Suprapubic skin (tissue), 4 donors: ENCODE measurements around the gene SUPV3L1. TPM values are rescaled to one million over a fixed set of nuclear protein-coding genes. Genes with fewer than 3 reads are reported as not detected.

Experiments used
- DNase-seq, 2 donors: peaks; one replicate each; pipeline ENCODE4 v3.0.0-alpha.2; 2019; ENCODE audit warnings: low spot score in 2 of 2
- H3K27ac ChIP-seq: fragments of 200-600 bp; sonication (generic); one replicate; pipeline ENCODE4 v1.5.1; 2019
- H3K27me3 ChIP-seq: fragments of 200-600 bp; sonication (generic); one replicate; pipeline ENCODE4 v1.5.1; 2019
- H3K36me3 ChIP-seq: fragments of 200-600 bp; sonication (generic); one replicate; pipeline ENCODE4 v1.5.1; 2019
- H3K4me1 ChIP-seq: fragments of 200-600 bp; sonication (generic); one replicate; pipeline ENCODE4 v1.5.1; 2019
- H3K4me3 ChIP-seq: fragments of 200-600 bp; sonication (generic); one replicate; pipeline ENCODE4 v1.5.1; 2019; ENCODE audit warnings: mild to moderate bottlenecking
- H3K9me3 ChIP-seq: fragments of 200-600 bp; sonication (generic); one replicate; pipeline ENCODE4 v1.5.1; 2019
- EP300 ChIP-seq: sonication (generic); formaldehyde crosslinking; IDR thresholded peaks from one replicate; pipeline ENCODE4 v1.6.1; 2017; ENCODE audit warnings: antibody characterized with exemption
- POLR2A ChIP-seq, 2 donors: fragments of 450-650 bp; IDR thresholded peaks; one replicate each; pipeline ENCODE4 v1.6.1; 2017; ENCODE audit warnings: antibody characterized with exemption in 2 of 2, mild to moderate bottlenecking in 2 of 2, moderate library complexity in 2 of 2
- POLR2AphosphoS5 ChIP-seq, 3 donors: sonication (generic); formaldehyde crosslinking; IDR thresholded peaks; one replicate each; pipeline ENCODE4 v1.6.1; 2017; ENCODE audit warnings: antibody characterized with exemption in 3 of 3
- WGBS: methylation state at CpG from one replicate; pipeline ENCODE4 v1.1.5; 2018; 5-methylcytosine and 5-hydroxymethylcytosine counted together
- total RNA-seq, 4 donors: library from RNA; depleted of rRNA; stranded (reverse); fragments of >200 nt; gene quantifications; one replicate each; pipeline ENCODE4 v1.1.0, GENCODE V29; 2016
- TF ChIP-seq, protein P1 (sequence below), 2 donors: fragments of 200-600 bp in 1 of 2; fragments of 450-650 bp in 1 of 2; sonication (generic) in 1 of 2; IDR thresholded peaks; one replicate each; pipeline ENCODE4 v1.5.1; 2016 to 2019; ENCODE audit warnings: antibody characterized with exemption in 2 of 2, mild to moderate bottlenecking in 1 of 2, moderate library complexity in 1 of 2

Gene SUPV3L1
- total RNA-seq, 4 donors from 2014 or later = 27.9 to 53.1 (median 30.5) TPM

GRCh38 chr10:69201045-69201444 is 21.0 kb downstream of the SUPV3L1 start:
- no peaks in the 10 kb centered on the region for H3K9me3 ChIP-seq
- H3K27ac ChIP-seq = no peak overlapping the region
- WGBS = 90% methylated on average over 2 of the region's 2 CpGs
- H3K4me3 ChIP-seq = no peak overlapping the region
- DNase-seq = no peak
- peaks cover 88% of the 10 kb centered on the region for H3K36me3 ChIP-seq
- H3K27me3 ChIP-seq = no peaks in the 10 kb centered on the region
- TF ChIP-seq, protein P1, sequence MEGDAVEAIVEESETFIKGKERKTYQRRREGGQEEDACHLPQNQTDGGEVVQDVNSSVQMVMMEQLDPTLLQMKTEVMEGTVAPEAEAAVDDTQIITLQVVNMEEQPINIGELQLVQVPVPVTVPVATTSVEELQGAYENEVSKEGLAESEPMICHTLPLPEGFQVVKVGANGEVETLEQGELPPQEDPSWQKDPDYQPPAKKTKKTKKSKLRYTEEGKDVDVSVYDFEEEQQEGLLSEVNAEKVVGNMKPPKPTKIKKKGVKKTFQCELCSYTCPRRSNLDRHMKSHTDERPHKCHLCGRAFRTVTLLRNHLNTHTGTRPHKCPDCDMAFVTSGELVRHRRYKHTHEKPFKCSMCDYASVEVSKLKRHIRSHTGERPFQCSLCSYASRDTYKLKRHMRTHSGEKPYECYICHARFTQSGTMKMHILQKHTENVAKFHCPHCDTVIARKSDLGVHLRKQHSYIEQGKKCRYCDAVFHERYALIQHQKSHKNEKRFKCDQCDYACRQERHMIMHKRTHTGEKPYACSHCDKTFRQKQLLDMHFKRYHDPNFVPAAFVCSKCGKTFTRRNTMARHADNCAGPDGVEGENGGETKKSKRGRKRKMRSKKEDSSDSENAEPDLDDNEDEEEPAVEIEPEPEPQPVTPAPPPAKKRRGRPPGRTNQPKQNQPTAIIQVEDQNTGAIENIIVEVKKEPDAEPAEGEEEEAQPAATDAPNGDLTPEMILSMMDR (IDR thresholded peaks at IDR 0.05) = no peak
- TF ChIP-seq POLR2AphosphoS5 (IDR thresholded peaks at IDR 0.05) = no peak
- no peak for TF ChIP-seq EP300
- no peak for TF ChIP-seq POLR2A (IDR thresholded peaks at IDR 0.05)
- H3K4me1 ChIP-seq = no peaks in the 10 kb centered on the region

DNA sequence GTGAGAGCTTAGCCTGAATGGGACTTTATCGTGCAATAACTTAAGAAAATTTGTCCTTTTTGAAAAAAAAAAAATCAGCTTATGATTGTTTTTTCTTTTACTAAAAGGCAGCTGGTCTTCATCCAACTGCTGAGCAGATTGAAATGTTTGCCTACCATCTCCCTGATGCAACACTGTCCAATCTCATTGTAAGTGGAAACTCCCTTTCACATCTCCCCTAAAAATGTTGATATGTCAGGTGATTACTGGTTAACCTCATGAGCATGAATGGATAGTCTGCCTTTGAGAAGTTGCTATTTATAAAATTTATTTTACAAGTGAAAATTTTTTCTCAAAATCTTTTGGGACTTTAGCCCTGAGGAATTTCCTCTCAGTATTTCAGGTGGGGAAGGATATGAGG is 22.3 kb downstream of the SUPV3L1 start:
- H3K4me1 ChIP-seq = no peaks in the 10 kb centered on the region
- no peaks in the 10 kb centered on the region for H3K9me3 ChIP-seq
- no peaks in the 10 kb centered on the region for H3K27me3 ChIP-seq
- DNase-seq = no peak
- no peak overlapping the region for H3K4me3 ChIP-seq
- TF ChIP-seq POLR2A (IDR thresholded peaks at IDR 0.05) = no peak
- TF ChIP-seq, protein P1 (IDR thresholded peaks at IDR 0.05) = no peak
- TF ChIP-seq POLR2AphosphoS5 (IDR thresholded peaks at IDR 0.05) = no peak
- no peak for TF ChIP-seq EP300
- WGBS = 84% methylated on average over 1 of the region's 1 CpG
- peaks cover 88% of the 10 kb centered on the region for H3K36me3 ChIP-seq
- H3K27ac ChIP-seq = no peak overlapping the region

GRCh38 chr10:69208761-69209160 is 28.7 kb downstream of the SUPV3L1 start:
- no peaks in the 10 kb centered on the region for H3K9me3 ChIP-seq
- H3K4me3 ChIP-seq = no peak overlapping the region
- no peaks in the 10 kb centered on the region for H3K4me1 ChIP-seq
- 86% methylated on average over 6 of the region's 6 CpGs for WGBS
- no peak overlapping the region for H3K27ac ChIP-seq
- no peaks in the 10 kb centered on the region for H3K27me3 ChIP-seq
- no peak for DNase-seq
- TF ChIP-seq EP300 (no peak), POLR2AphosphoS5 (IDR thresholded peaks at IDR 0.05) (no peak), POLR2A (IDR thresholded peaks at IDR 0.05) (no peak)
- TF ChIP-seq, protein P1 (IDR thresholded peaks at IDR 0.05) = no peak
- peaks cover 55% of the 10 kb centered on the region for H3K36me3 ChIP-seq

DNA sequence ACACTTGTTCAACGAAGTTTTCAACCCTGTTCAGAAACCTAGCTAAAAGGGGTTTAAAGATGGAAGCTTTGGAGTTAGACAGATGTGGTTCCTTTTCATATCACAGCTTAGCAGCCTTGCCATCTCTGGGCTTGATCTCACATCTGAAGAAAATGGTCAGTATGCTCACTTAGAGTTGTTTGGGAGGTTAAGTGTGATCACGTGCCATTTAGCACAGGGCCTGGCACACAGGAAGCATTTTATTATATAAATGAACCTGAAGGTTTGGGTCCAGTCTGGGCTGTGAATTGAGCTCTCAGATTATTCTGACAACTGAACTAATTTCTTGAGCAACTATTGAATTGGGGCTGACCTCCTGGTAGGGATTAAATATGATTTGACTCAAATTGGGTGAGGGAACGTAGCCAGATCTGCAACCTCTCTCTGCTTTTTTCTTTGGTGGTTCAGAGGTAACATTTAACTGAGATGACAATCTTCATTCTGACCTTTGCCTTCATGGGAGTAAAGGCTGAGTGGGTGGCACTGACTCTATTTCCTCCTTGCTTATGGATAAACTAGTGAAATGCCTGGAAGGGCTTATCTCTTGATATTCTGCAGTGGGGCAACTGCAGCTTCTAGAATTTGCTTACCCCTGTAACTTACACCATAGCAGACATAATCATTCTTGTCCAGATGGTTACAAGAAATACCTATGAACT is 29.9 kb downstream of the SUPV3L1 start:
- Histone ChIP-seq H3K27me3 (no peaks in the 10 kb centered on the region), H3K36me3 (peaks cover 43% of the 10 kb centered on the region), H3K4me3 (no peak overlapping the region), H3K4me1 (no peaks in the 10 kb centered on the region), H3K27ac (no peak overlapping the region), H3K9me3 (no peaks in the 10 kb centered on the region)
- DNase-seq = no peak
- 80% methylated on average over 3 of the region's 3 CpGs for WGBS
- TF ChIP-seq POLR2AphosphoS5 (IDR thresholded peaks at IDR 0.05) (no peak), POLR2A (IDR thresholded peaks at IDR 0.05) (no peak)
- TF ChIP-seq, protein P1 (IDR thresholded peaks at IDR 0.05) = no peak

DNA sequence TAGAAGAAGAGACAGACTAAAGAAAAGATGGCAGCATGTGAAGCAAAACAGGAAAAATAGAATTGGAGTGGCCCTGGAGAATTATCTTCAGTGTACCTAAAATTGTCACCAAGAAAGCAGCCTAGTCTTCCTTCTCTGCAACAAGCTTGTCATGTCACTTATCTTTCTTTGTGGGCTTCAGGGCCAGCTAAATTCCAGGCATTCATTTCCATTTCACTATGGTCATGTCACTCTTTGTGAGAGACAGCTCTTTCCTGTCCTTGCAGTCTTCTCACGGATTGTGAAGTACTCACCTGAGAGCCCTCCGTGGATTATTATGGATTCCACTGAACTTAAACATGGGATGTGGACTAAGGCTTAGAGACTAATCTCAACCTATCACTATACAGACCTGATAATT is 31.1 kb downstream of the SUPV3L1 start:
- H3K4me1 ChIP-seq = no peaks in the 10 kb centered on the region
- H3K27me3 ChIP-seq = no peaks in the 10 kb centered on the region
- no peak overlapping the region for H3K27ac ChIP-seq
- peaks cover 31% of the 10 kb centered on the region for H3K36me3 ChIP-seq
- TF ChIP-seq EP300 = no peak
- no peaks in the 10 kb centered on the region for H3K9me3 ChIP-seq
- no peak for DNase-seq
- WGBS = 50% methylated on average over 2 of the region's 2 CpGs
- H3K4me3 ChIP-seq = no peak overlapping the region

DNA sequence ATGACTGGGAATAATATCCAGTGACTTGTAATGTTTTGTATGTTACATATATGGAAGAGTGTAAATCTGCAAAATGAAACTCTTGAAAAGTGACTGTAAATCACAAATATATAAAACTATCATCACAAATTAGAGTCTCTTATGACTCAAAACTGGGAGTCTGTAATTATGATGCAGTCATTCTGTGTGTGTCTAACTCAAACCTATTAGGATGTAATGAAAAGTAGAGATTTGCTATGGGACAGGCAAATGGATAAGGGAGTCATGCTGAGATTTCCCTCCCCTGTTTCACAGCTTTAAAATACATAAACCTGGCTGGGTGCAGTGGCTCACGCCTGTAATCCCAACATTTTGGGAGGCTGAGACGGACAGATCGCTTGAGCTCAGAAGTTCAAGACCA is 31.5 kb downstream of the SUPV3L1 start:
- Histone ChIP-seq H3K36me3 (peaks cover 27% of the 10 kb centered on the region), H3K4me3 (no peak overlapping the region), H3K27ac (no peak overlapping the region), H3K27me3 (no peaks in the 10 kb centered on the region), H3K9me3 (no peaks in the 10 kb centered on the region), H3K4me1 (no peaks in the 10 kb centered on the region)
- TF ChIP-seq, protein P1 (IDR thresholded peaks at IDR 0.05) = no peak
- TF ChIP-seq POLR2AphosphoS5 (IDR thresholded peaks at IDR 0.05) (no peak), EP300 (no peak), POLR2A (IDR thresholded peaks at IDR 0.05) (no peak)
- DNase-seq = no peak
- 91% methylated on average over 3 of the region's 3 CpGs for WGBS
